GM18951 (cell line): ENCODE measurements around the gene CTIF.

Source experiments
- POLR2A ChIP-seq: IDR thresholded peaks from 4 replicates; pipeline ENCODE4 v1.6.1; 2011; ENCODE audit warnings: mild to moderate bottlenecking; ENCODE audit not compliant: insufficient read length, insufficient read depth; ENCODE audit errors: extremely low read depth
- in situ Hi-C: fragments of 300-500 bp; cut with MboI; formaldehyde crosslinking; loops from one replicate; pipeline ENCODE4 v1.12.0; 2022; ENCODE audit warnings: low sequenced_read_pairs, mixed read lengths, inconsistent platforms; ENCODE audit not compliant: unreplicated experiment

Gene CTIF

GRCh38 chr18:48750485-48751175 is 211.8 kb downstream of the CTIF start:
- TF ChIP-seq POLR2A, result no peak
- in situ Hi-C loops, result no loop called here

DNA sequence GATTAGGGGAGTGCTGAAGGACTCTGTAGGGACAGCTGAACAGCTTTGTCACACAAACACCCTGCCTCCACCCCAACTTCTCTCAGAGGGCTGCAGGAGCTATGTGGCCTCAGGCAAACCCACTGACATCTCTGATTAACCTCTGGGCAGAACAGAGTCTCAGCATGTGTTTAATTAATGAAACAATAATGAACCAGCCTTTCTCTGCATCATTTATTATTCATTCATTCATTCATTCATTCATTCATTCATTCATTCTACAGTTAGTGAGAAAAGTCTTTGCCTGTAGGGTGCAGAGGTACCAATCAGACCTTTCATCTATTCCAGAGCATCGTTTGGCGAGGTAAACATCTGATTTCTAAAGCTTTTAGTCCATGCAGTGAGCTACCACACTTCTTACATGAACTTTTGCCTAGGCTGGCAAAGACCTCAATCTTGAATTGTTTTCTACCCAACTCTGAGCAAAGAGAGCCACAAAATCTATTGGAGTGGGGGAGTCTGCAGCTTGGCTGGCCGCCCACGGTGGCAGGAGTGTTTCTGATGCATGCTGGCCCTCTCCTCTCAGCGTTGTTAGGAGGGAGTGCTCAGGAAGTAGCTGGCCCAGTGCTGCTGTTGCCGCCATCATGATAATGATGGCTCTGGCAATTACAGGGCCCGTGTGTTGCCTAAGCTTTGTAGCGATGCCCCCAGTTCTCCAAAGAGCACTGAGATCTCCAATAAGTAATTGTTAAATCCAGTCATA is 213.1 kb downstream of the CTIF start:
- in situ Hi-C loops, result no loop called here
- TF ChIP-seq POLR2A, result no peak

GRCh38 chr18:48752478-48752877 is 213.6 kb downstream of the CTIF start:
- TF ChIP-seq POLR2A, result no peak
- in situ Hi-C loops, result no loop called here

GRCh38 chr18:48752928-48753327 is 214.1 kb downstream of the CTIF start:
- in situ Hi-C loops, result no loop called here
- no peak for TF ChIP-seq POLR2A

- in situ Hi-C loops, result no loop called here
- no peak for TF ChIP-seq POLR2A
Measured at GRCh38 chr18:48753691-48754090, 214.9 kb downstream of the CTIF start.

DNA sequence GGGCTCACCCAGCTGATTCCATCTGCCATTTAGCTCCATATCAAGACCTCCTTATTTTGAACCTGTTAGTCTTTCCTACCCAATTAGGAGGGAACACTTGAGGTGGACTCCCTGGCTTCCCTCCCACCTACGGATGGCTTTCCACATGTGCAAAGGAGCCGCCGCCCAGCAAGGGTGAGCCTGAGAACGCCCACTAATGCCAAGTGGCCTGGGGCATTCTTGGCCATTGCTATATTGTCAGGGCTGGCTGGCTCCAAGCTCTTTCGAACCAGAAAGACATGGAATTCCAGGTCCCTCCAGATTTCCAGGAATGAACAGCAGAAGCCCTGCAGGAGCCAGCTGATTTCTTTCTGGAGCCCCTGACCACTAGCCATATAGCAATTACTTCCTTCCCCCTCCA is 215.7 kb downstream of the CTIF start:
- in situ Hi-C loops, result no loop called here

DNA sequence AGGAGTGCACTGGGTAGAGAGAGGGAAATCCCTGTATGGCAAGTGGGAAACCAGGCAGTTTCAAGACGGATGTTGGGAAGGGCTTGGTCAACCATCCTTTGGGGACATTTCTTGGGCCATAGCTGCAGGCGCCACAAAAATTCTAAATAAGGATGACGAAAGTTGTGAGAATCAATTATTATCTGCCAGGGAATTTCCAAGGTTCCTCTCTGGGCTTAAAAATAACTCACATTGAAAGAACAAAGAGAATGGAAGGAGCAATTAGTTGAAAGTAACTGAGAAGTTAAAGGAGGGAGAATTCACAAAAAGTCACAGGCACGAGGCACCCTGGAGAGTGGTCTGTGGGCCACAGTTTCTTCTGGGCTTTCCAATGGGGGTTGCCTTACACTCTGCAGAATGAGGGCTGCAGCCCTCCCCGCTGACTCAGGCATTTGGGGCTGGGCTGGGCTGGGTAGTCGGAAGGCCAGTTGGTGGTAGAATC is 216.2 kb downstream of the CTIF start:
- in situ Hi-C loops, result no loop called here
- no peak for TF ChIP-seq POLR2A

More for the DNA sequence above, 215.7 kb downstream of the CTIF start:
- TF ChIP-seq POLR2A, result no peak

DNA sequence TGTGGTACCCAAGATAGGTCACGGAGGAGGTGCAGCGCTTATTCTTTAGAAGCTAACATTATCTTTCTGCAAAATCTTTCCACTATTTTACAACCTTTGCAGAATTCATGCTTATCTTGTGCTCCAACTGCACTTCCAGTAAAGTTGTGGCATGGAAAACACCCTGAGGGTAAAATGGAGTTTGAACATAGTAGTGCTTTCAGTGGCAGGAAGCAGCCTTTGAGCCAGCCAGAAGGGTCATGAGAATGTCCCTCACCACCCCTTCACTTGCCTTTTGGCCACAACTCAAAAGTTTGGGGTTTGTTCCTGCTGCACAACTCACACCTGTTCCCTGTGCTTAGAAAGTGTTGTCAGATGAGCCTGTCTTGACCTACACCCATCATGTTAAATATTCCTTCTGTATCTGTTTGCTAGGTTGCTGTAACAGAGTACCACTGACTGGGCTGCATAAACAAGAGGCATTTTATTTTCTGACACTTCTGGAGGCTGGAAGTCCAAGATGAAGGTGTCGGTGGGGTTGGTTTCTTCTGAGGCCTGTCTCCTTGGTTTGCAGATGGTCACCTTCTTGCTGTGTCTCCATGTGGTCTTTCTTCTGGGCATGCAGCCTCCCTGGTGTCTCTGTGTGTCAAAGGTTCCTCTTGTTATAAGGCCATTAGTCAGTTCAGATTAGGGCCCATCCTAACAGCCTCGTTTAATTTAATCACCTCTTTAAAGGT is 217.8 kb downstream of the CTIF start:
- in situ Hi-C loops, result no loop called here

DNA sequence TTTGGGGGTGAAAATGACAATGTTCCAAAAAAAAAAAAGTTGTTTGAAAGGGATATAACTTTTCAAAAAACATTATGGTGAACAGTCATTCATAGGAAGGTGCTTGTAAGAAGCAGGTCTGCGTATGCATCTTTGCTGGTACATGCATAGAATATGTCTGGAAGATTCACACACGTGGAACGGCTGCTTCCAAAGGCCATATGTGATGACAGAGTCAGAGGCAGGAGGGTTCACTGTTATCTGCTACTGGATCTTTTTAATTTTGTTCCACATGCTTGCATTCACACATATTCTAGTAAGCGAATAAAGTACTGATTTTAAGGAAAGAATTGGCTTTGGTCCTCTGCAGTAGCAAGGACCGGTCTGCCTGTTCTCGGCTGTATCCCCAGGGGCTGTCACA is 218.5 kb downstream of the CTIF start:
- in situ Hi-C loops, result no loop called here

More for the DNA sequence above, 217.8 kb downstream of the CTIF start:
- no peak for TF ChIP-seq POLR2A

DNA sequence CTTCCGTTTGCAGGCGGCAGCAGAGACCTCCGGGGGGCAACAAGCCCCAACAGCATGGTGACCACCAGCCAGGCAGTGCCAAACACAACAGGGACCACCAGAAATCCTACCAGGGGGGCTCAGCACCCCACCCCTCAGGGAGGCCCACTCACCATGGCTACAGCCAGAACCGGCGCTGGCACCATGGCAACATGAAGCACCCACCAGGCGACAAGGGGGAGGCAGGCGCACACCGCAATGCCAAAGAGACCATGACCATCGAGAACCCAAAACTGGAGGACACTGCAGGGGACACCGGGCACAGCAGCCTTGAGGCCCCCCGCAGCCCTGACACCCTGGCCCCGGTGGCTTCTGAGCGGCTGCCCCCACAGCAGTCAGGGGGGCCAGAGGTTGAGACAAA is 219.1 kb downstream of the CTIF start:
- no peak for TF ChIP-seq POLR2A
- in situ Hi-C loops, result no loop called here

More for the DNA sequence above, 218.5 kb downstream of the CTIF start:
- no peak for TF ChIP-seq POLR2A

DNA sequence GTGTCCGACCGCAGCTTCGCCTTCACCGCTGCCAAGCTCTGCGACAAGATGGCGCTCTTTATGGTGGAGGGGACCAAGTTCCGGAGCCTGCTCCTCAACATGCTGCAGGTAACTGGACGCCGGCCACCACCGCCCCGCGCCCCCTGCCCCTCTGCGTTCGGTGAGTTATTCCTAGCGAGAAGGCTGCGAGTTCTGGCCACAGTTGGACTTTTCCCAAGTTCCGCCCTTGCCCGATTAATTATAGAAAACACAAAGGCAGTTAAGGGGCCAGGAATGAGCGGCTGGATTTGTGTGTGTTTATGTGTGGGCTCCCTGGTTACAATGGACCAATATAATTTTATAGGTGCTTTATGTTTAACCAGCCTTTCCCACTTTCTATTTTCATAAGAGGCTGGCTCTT is 222.8 kb downstream of the CTIF start:
- no peak for TF ChIP-seq POLR2A
- in situ Hi-C loops, result no loop called here

DNA sequence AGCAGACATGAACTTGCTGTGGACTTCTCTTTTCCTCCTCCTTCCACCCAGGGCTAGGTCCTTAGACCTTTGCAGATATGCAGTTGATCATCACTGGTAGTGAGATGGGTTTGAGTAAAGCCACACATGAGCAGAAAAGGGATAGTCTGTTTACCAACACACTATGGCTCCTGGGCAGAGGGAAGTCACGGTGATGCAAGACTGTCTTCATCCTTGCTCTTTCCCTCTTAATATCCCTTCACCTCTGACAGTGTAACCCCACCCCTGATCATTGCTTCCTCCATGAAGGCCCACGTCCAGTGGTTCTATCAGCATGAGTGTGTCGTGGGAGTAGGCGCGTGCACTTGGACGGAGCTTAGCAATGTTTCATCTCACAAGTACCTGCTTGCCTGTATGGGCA is 223.2 kb downstream of the CTIF start:
- TF ChIP-seq POLR2A, result no peak
- in situ Hi-C loops, result no loop called here
